Activated T-cell treated with anti-CD3 and anti-CD28 coated beads for 48 hours (primary cell): ENCODE results near the gene LOXL1.
A peak's percentile ranks its signal among the peaks of the same experiment; 100 is the strongest.
"Not testable (repeated sequence)": the region's sequence is repeated elsewhere in the genome, so short reads cannot be mapped to it uniquely, and the experiment has no call there.

Experiments
- DNase-seq: peaks from one replicate; pipeline ENCODE4 v3.0.0-alpha.2; 2020; ENCODE audit warnings: low read depth

Gene LOXL1

DNA sequence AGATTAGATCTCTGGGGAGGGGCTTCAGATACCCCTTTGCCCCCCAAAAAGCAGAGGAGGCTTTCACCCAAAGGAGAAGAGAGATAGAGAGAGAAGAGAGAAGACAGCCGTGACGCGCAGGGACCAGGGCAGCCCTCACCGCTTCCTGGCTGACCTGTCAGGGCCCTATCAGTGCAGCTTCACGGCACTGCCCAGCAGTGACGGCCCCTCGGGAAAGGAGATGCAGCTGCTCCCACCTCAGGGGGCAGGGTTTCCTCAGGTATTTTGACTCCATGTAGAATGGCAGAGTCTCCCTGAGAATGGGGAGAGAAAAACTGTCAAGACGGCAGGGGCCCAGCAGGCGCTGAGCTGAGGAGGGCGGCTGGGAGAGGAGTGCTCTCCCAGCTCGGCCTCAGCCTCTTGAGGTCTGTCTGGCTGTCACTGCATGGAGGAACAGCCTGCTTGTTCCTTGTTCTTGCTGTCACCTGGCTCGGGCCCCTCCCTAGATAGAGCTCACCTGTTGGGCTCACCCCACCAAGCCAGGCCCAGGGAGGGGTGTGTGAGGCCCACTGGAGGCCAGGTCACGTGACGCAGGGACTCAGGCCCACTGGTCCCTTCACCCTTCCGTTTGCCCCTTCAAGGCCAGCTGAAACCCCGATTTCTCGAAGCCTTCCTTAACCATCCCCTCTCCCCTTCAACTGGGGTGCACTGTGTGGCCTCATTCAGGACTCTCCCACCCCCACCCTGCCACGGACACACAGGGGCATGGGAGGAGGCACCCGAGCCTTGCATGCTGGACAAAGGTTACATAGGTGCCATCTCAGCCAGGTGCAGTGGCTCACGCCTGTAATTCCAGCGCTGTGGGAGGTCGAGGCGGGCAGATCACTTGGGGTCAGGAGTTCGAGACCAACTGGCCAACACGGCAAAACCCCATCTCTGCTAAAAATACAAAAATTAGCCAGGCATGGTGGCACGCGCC lies 28.2 kb downstream of the LOXL1 start:
- DNase-seq = no peak

DNA sequence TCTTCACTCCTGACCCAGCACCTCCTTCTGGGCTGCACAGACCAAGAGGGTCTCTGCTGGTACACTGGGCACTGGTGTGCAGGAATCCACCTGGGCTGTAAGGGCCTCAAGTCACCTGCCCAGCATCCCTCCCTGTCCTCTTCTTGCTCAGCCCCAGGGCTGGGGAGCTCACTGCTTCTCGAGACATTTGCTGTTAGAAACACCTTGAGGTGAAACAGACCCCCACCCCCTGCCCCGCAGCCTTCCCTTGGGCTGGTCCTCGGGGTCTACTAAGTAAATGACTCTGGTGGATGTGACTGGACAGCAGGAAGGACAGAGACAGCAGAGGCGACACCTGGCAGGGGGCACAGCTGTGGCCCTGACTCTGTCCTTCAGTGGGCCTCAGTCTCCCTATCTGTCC lies 29.1 kb downstream of the LOXL1 start:
- DNase-seq = no peak

- no peak for DNase-seq
These were observed 29.8 kb downstream of the LOXL1 start for GRCh38 chr15:73955861-73956742.

GRCh38 chr15:73956743-73957135 lies 30.5 kb downstream of the LOXL1 start:
- DNase-seq = no peak

GRCh38 chr15:73957276-73957675 lies 31.0 kb downstream of the LOXL1 start:
- DNase-seq = no peak

DNA sequence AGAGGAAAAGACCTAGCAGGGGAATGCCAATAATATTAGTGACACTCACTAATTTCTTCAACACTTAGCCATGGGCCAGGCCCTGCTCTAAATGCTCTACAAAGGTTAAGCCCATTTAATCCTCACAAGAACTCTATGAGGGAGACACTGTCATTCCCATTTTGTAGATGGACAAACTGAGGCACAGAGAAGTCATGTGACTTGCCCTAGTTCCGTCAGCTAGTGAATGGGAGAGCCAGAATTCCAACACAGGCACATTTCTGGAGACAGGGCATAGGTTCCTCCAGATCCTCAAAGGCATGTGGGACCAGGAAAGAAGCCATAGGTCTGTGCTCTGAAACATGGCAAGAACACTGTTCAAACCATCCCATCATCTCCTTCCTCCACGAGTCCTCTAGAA lies 31.5 kb downstream of the LOXL1 start:
- no peak for DNase-seq

- no peak for DNase-seq
These were observed 32.8 kb downstream of the LOXL1 start for GRCh38 chr15:73959012-73959581.

- no peak for DNase-seq
These were observed 33.5 kb downstream of the LOXL1 start for GRCh38 chr15:73959801-73960200.

DNA sequence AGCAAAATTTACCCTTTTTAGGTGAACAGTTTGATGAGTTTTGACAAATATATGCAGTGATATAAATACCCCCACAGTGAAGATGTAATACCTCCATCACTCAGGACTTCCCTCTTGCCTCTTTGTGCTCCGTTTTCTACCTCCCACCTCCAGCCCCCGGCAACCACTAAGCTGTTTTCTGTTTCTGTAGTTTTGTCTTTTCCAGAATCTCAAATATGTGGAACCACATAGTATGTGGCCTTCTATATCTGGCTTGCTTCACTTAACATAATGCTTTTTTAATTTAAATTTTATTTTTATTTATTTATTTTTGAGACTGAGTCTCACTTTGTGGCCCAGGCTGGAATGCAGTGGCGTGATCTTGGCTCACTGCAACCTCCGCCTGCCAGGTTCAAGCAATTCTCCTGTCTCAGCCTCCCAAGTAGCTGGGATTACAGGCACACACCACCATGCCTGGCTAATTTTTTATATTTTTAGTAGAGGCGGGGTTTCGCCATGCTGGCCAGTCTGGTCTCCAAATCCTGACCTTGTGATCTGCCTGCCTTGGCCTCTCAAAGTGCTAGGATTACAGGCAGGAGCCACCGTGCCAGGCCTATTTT lies 34.3 kb downstream of the LOXL1 start:
- not testable (repeated sequence) for DNase-seq

- DNase-seq = no peak
These were observed 36.2 kb downstream of the LOXL1 start for GRCh38 chr15:73962433-73962832.

- peak; percentile 82 for DNase-seq
These were observed 38.5 kb downstream of the LOXL1 start for GRCh38 chr15:73964736-73965093.

- DNase-seq = peak; percentile 58
These were observed 39.0 kb downstream of the LOXL1 start for GRCh38 chr15:73965094-73965757.

- DNase-seq = no peak
These were observed 39.5 kb downstream of the LOXL1 start for GRCh38 chr15:73965758-73966113.

DNA sequence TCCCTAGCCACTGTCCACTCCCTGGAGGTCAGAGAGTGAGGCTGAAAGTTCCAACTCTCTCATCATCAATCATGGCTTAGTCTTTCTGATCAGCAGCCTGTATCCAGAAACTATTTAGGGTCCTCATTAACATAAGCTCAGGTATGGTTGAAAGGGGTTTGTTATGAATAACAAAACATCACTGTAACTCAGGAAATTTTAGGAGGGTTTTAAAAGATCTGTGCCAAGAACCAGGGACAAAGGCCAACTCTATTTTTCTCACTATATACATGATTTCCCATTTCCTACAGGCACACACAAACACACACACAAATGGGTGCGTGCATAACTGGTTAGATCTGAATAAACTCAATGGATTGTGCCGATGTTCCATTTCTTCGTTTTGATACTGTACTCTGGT lies 42.2 kb downstream of the LOXL1 start:
- DNase-seq = no peak

DNA sequence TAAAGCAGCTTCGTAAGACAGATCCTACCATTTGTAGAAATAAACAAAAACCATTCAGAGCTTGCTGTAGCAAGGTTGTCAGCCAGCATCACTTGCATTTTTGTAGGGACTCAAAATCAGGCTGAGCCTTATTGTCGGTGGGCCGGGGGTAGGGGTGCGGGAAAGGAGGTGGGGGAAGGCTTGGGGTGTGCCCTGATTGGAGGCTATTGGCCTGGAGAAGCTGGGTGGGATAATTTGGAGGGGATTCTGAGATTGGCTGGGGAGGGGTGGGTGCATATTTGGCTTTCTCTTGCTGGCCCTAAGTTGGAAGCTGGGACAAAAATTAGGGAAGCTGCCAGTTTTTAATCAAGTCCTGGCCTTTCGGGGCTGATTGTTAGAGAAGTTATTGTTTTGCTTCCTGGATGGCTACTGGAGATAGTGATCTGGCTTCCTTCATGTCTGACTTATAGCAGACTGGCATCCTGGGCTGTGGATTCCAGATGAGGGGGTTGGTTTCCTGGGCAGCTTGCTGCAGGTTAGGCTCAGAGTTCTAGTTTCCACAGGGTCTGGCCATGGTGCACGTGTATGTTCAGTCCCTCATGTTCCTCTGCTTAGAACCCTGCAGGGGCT lies 43.0 kb downstream of the LOXL1 start:
- DNase-seq = no peak

- DNase-seq = peak; percentile 72
These were observed 46.9 kb downstream of the LOXL1 start for GRCh38 chr15:73972984-73973682.

- not testable (repeated sequence) for DNase-seq
These were observed 47.5 kb downstream of the LOXL1 start for GRCh38 chr15:73973683-73974200.

DNA sequence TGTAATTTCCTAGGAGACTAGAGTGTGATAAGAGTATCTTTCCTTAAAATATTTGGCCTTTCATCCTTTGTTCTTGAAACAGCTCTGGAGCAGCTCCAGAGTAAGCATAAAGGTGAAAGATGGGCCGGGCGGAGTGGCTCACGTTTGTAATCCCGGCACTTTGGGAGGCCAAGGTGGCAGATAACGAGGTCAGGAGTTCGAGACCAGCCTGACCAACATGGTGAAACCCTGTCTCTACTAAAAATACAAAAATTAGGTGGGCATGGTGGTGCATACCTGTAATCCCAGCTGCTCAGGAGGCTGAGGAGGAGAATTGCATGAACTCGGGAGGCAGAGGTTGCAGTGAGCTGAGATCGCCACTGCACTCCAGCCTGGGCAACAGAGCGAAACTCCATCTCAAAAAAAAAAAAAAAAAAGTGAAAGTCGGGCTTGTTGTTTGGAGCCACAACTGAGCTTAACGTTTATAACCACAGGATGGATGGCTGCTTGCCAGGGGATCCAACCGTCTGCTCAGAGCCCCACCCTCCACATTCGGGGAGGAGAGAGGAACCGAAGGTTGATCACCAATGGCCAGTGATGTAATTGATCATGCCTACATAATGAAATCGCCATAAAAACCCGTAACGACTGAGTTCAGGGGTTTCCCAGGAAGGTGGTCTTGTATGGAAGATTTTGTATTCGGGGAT lies 49.3 kb downstream of the LOXL1 start:
- not testable (repeated sequence) for DNase-seq

GRCh38 chr15:73978896-73979295 lies 52.6 kb downstream of the LOXL1 start:
- no peak for DNase-seq

GRCh38 chr15:73979636-73980035 lies 53.4 kb downstream of the LOXL1 start:
- no peak for DNase-seq
